CD4-positive, alpha-beta T cell (primary cell): Measurements from ENCODE around the gene TMCO5A. TPM values are rescaled to one million over a fixed set of nuclear protein-coding genes. Genes with fewer than 3 reads are reported as not detected.

Experiments
- ATAC-seq: fragments of 200-7000 bp; cut with Tn5 transposase; one replicate; pipeline ENCODE4 v1.10.0; 2022; ENCODE audit warnings: mild to moderate bottlenecking; ENCODE audit not compliant: poor library complexity
- CTCF ChIA-PET: fragments of 350-600 bp; sonication (Branson Sonifier 250); formaldehyde crosslinking; loops from one replicate; lab custom pipeline; 2021; ENCODE audit warnings: antibody characterized with exemption, inconsistent platforms; lab: Charles Lee
- POLR2A ChIA-PET: fragments of 350-600 bp; sonication (Branson Sonifier 250); formaldehyde crosslinking; loops from one replicate; lab custom pipeline; 2021; ENCODE audit warnings: antibody characterized with exemption, inconsistent platforms; lab: Charles Lee
- DNase-seq, 14 experiments: peaks; one replicate each; pipeline ENCODE4 v3.0.0-alpha.2; 2013 to 2020; ENCODE audit warnings: mixed read lengths in 2 of 14
- H3K27ac ChIP-seq, 2 donors: one replicate each; pipeline versions ENCODE4 v1.5.1 to v1.7.0; 2013; ENCODE audit warnings: low read length in 2 of 2, low read depth in 1 of 2, mild to moderate bottlenecking in 1 of 2
- H3K27me3 ChIP-seq, 2 experiments: 1 replicate in 1 of 2; 2 replicates in 1 of 2; pipeline versions ENCODE4 v1.6.1 to v1.7.0; 2013; ENCODE audit warnings: low read length in 2 of 2, control low read depth in 1 of 2, mild to moderate bottlenecking in 1 of 2, moderate library complexity in 1 of 2; ENCODE audit not compliant: insufficient read depth in 2 of 2, control insufficient read depth in 1 of 2
- H3K36me3 ChIP-seq: one replicate; pipeline ENCODE4 v1.6.1; 2013; ENCODE audit warnings: low read length, control low read depth; ENCODE audit not compliant: insufficient read depth
- H3K4me1 ChIP-seq: one replicate; pipeline ENCODE4 v1.6.1; 2013; ENCODE audit warnings: low read length, control low read depth; ENCODE audit not compliant: insufficient read depth
- H3K4me3 ChIP-seq: one replicate; pipeline ENCODE4 v1.5.1; 2013; ENCODE audit warnings: mild to moderate bottlenecking, low read length, moderate library complexity
- H3K9me3 ChIP-seq, 2 experiments: 1 replicate in 1 of 2; 2 replicates in 1 of 2; pipeline versions ENCODE4 v1.6.1 to v1.7.0; 2013; ENCODE audit warnings: low read length in 2 of 2, mild to moderate bottlenecking in 2 of 2, control low read depth in 1 of 2, moderate library complexity in 1 of 2; ENCODE audit not compliant: control insufficient read depth in 1 of 2, insufficient read depth in 1 of 2
- H3K27ac Mint-ChIP-seq: one replicate; pipeline ENCODE4 v1.8.0; 2020; ENCODE audit warnings: mixed read lengths
- H3K27me3 Mint-ChIP-seq: one replicate; pipeline ENCODE4 v1.8.0; 2021; ENCODE audit warnings: mixed read lengths
- H3K36me3 Mint-ChIP-seq: one replicate; pipeline ENCODE4 v1.8.0; 2021; ENCODE audit warnings: low read depth, mixed read lengths
- H3K4me1 Mint-ChIP-seq: one replicate; pipeline ENCODE4 v1.8.0; 2021; ENCODE audit warnings: low read depth, mixed read lengths
- H3K4me3 Mint-ChIP-seq: one replicate; pipeline ENCODE4 v1.8.0; 2020; ENCODE audit warnings: mild to moderate bottlenecking, mixed read lengths
- H3K9me3 Mint-ChIP-seq: one replicate; pipeline ENCODE4 v1.8.0; 2020; ENCODE audit warnings: mixed read lengths
- CTCF ChIP-seq: fragments of 200-600 bp; IDR thresholded peaks from one replicate; pipeline ENCODE4 v1.8.0; 2022; ENCODE audit warnings: antibody characterized with exemption, mild to moderate bottlenecking
- intact Hi-C, 2 experiments: fragments of 100-400 bp; cut with DNase I in 1 of 2; cut with micrococcal nuclease in 1 of 2; formaldehyde crosslinking; loops; one replicate each; pipeline versions ENCODE4 v1.15.1 to v1.9.0; 2023 to 2025; cut with DNase I, micrococcal nuclease
- total RNA-seq, 174 experiments: library from RNA in 2 of 174; stranded (reverse) in 2 of 174; gene quantifications; one replicate each; pipeline ENCODE4 v1.2.3 and lab custom pipeline; 2021 to 2026

Gene TMCO5A
- total RNA-seq, 2 experiments from 2014 or later, result not detected

GRCh38 chr15:37929238-37929637 is 5.2 kb upstream of the TMCO5A start:
- CTCF ChIA-PET, result no interaction called here
- Histone ChIP-seq H3K4me1 (no peaks in the 10 kb centered on the region), H3K9me3 (no peaks in the 10 kb centered on the region), H3K27me3 (no peaks in the 10 kb centered on the region), H3K4me3 (no peak overlapping the region), H3K27ac (no peak overlapping the region), H3K36me3 (no peaks in the 10 kb centered on the region)
- ATAC-seq, result no peak
- no peak overlapping the region for H3K27ac Mint-ChIP-seq
- no peaks in the 10 kb centered on the region for H3K36me3 Mint-ChIP-seq
- POLR2A ChIA-PET, result no interaction called here
- H3K4me1 Mint-ChIP-seq, result no peaks in the 10 kb centered on the region
- no peak overlapping the region for H3K4me3 Mint-ChIP-seq
- H3K27me3 Mint-ChIP-seq, result peaks cover 16% of the 10 kb centered on the region
- DNase-seq, result no peak
- intact Hi-C loops, result no loop called here
- no peaks in the 10 kb centered on the region for H3K9me3 Mint-ChIP-seq
- TF ChIP-seq CTCF, result no peak

- H3K4me3 Mint-ChIP-seq, result no peak overlapping the region
- Histone ChIP-seq H3K36me3 (no peaks in the 10 kb centered on the region), H3K27me3 (no peaks in the 10 kb centered on the region), H3K4me3 (no peak overlapping the region), H3K9me3 (no peaks in the 10 kb centered on the region), H3K4me1 (no peaks in the 10 kb centered on the region), H3K27ac (no peak overlapping the region)
- CTCF ChIA-PET, result no interaction called here
- intact Hi-C loops, result no loop called here
- TF ChIP-seq CTCF, result no peak
- no peaks in the 10 kb centered on the region for H3K27me3 Mint-ChIP-seq
- POLR2A ChIA-PET, result no interaction called here
- no peak for DNase-seq
- H3K9me3 Mint-ChIP-seq, result no peaks in the 10 kb centered on the region
- H3K27ac Mint-ChIP-seq, result no peak overlapping the region
- H3K36me3 Mint-ChIP-seq, result no peaks in the 10 kb centered on the region
- no peaks in the 10 kb centered on the region for H3K4me1 Mint-ChIP-seq
- ATAC-seq, result no peak
These were observed 3.1 kb upstream of the TMCO5A start for GRCh38 chr15:37931321-37931720.

GRCh38 chr15:37931868-37932267 is 2.6 kb upstream of the TMCO5A start:
- DNase-seq (no peak), ATAC-seq (no peak)
- H3K36me3 ChIP-seq, result no peaks in the 10 kb centered on the region
- no peak for TF ChIP-seq CTCF
- H3K27ac Mint-ChIP-seq, result no peak overlapping the region
- POLR2A ChIA-PET, result no interaction called here
- H3K4me3 ChIP-seq, result no peak overlapping the region
- no peaks in the 10 kb centered on the region for H3K4me1 ChIP-seq
- H3K27me3 ChIP-seq, result no peaks in the 10 kb centered on the region
- H3K4me3 Mint-ChIP-seq, result no peak overlapping the region
- H3K9me3 Mint-ChIP-seq, result no peaks in the 10 kb centered on the region
- no peaks in the 10 kb centered on the region for H3K9me3 ChIP-seq
- no peaks in the 10 kb centered on the region for H3K36me3 Mint-ChIP-seq
- H3K27me3 Mint-ChIP-seq, result peaks cover 4% of the 10 kb centered on the region
- H3K4me1 Mint-ChIP-seq, result no peaks in the 10 kb centered on the region
- CTCF ChIA-PET, result no interaction called here
- H3K27ac ChIP-seq, result no peak overlapping the region
- intact Hi-C loops, result no loop called here
